K562 (cell line): ENCODE data around the gene NCOA3. TPM values are rescaled to one million over a fixed set of nuclear protein-coding genes. Genes with fewer than 3 reads are reported as not detected.
A peak's percentile ranks its signal among the peaks of the same experiment; 100 is the strongest.

ENCODE experiments used
- ATF1 ChIP-seq, 2 experiments: fragments of 450-650 bp in 1 of 2; IDR thresholded peaks; 2 replicates each; pipeline ENCODE4 v1.6.1; 2016; ENCODE audit warnings: missing compliant biosample characterization in 1 of 2, missing genetic modification characterization in 1 of 2
- BRD4 ChIP-seq: fragments of 200-600 bp; sonication (generic); IDR thresholded peaks from 2 replicates; pipeline ENCODE4 v1.6.1; 2017; ENCODE audit warnings: inconsistent platforms
- CCNT2 ChIP-seq: IDR thresholded peaks from 2 replicates; pipeline ENCODE4 v1.6.1; 2011; ENCODE audit warnings: borderline replicate concordance, low read depth, mild to moderate bottlenecking, moderate library complexity, mixed read lengths, low read length; ENCODE audit not compliant: insufficient read length; ENCODE audit errors: extremely low read depth
- CGGBP1 ChIP-seq: fragments of 250-450 bp; sonication (Bioruptor Pico); IDR thresholded peaks from 2 replicates; pipeline ENCODE4 v1.9.0; 2021; ENCODE audit warnings: mild to moderate bottlenecking
- GTF3C2 ChIP-seq: IDR thresholded peaks from 3 replicates; pipeline ENCODE4 v1.6.1; 2011; ENCODE audit warnings: borderline replicate concordance, mild to moderate bottlenecking, moderate library complexity; ENCODE audit not compliant: insufficient read length; ENCODE audit errors: extremely low read depth
- HNRNPUL1 ChIP-seq: fragments of 200-400 bp; formaldehyde crosslinking; IDR thresholded peaks from 2 replicates; pipeline ENCODE4 v1.6.1; 2017; ENCODE audit warnings: low read length
- JUND ChIP-seq, 2 experiments: IDR thresholded peaks; 2 replicates in 1 of 2; 3 replicates in 1 of 2; pipeline ENCODE4 v1.6.1; 2011; ENCODE audit warnings: borderline replicate concordance in 2 of 2, low read depth in 2 of 2, low read length in 2 of 2, improper control_type of control experiment in 1 of 2, missing biosample characterization in 1 of 2, missing genetic modification characterization in 1 of 2, missing genetic modification reagents in 1 of 2
- KDM1A ChIP-seq, 2 experiments: fragments of 450-650 bp; IDR thresholded peaks; 2 replicates each; pipeline ENCODE4 v1.6.1; 2016; ENCODE audit warnings: mild to moderate bottlenecking in 2 of 2
- MITF ChIP-seq: IDR thresholded peaks from 2 replicates; pipeline ENCODE4 v1.6.1; 2014; ENCODE audit warnings: antibody characterized with exemption
- MYNN ChIP-seq, 2 experiments: sonication (generic); formaldehyde crosslinking in 1 of 2; IDR thresholded peaks; 2 replicates each; pipeline versions ENCODE4 v1.5.0 to v1.6.1; 2016 to 2020; ENCODE audit warnings: antibody characterized with exemption in 1 of 2, missing genetic modification reagents in 1 of 2
- NCOA6 ChIP-seq: fragments of 450-650 bp; IDR thresholded peaks from 2 replicates; pipeline ENCODE4 v1.6.1; 2017; ENCODE audit warnings: mild to moderate bottlenecking
- NFIC ChIP-seq: fragments of 450-650 bp; IDR thresholded peaks from 2 replicates; pipeline ENCODE4 v1.6.1; 2017; ENCODE audit warnings: mild to moderate bottlenecking, inconsistent platforms
- RFX7 ChIP-seq: fragments of 250-450 bp; sonication (Bioruptor Pico); IDR thresholded peaks from 2 replicates; pipeline ENCODE4 v1.5.1; 2021; ENCODE audit warnings: mild to moderate bottlenecking
- SIN3A ChIP-seq, 2 experiments: fragments of 150-350 bp in 1 of 2; IDR thresholded peaks; 2 replicates each; pipeline ENCODE4 v1.6.1; 2011 to 2016; ENCODE audit warnings: borderline replicate concordance in 2 of 2, low read depth in 2 of 2, low read length in 2 of 2, mild to moderate bottlenecking in 2 of 2, moderate library complexity in 2 of 2; ENCODE audit not compliant: control insufficient read depth in 1 of 2
- SMAD4 ChIP-seq: fragments of 250-450 bp; sonication (Bioruptor Pico); conservative IDR thresholded peaks from 2 replicates; pipeline ENCODE4 v1.8.0; 2021; ENCODE audit warnings: inconsistent platforms, mild to moderate bottlenecking, moderate library complexity
- TBP ChIP-seq: optimal IDR thresholded peaks from 2 replicates; pipeline ENCODE3; 2011; ENCODE audit warnings: low read depth, low read length, improper control_type of control experiment
- YY1 ChIP-seq, 3 experiments: IDR thresholded peaks; 2 replicates each; pipeline ENCODE4 v1.6.1; 2011; ENCODE audit warnings: low read length in 2 of 3, mild to moderate bottlenecking in 2 of 3, moderate library complexity in 2 of 3, borderline replicate concordance in 1 of 3, control low read depth in 1 of 3, low read depth in 1 of 3; ENCODE audit not compliant: insufficient read depth in 3 of 3, insufficient replicate concordance in 2 of 3, control insufficient read depth in 1 of 3, insufficient read length in 1 of 3; ENCODE audit errors: extremely low read depth in 1 of 3
- ZBTB9 ChIP-seq: fragments of 450-650 bp; formaldehyde crosslinking; IDR thresholded peaks from 2 replicates; pipeline ENCODE4 v1.4.0; 2020; ENCODE audit warnings: mild to moderate bottlenecking, moderate library complexity
- ZC3H4 ChIP-seq: sonication (generic); formaldehyde crosslinking; IDR thresholded peaks from 2 replicates; pipeline ENCODE4 v1.9.0; 2021; ENCODE audit warnings: missing genetic modification reagents, borderline replicate concordance
- ZNF436 ChIP-seq: fragments of 250-450, 450-650 bp; sonication (Bioruptor Pico); formaldehyde crosslinking; IDR thresholded peaks from 2 replicates; pipeline ENCODE4 v1.7.0; 2020; ENCODE audit warnings: mild to moderate bottlenecking
- ZNF507 ChIP-seq: conservative IDR thresholded peaks from 2 replicates; pipeline ENCODE4 v1.6.1; 2017; ENCODE audit warnings: missing genetic modification characterization, missing compliant biosample characterization
- polyA plus RNA-seq, 8 experiments: library from polyadenylated mRNA; depleted of rRNA in 4 of 8; stranded (reverse) in 5 of 8; unstranded in 3 of 8; fragments of >200 nt; fragmentation: Nextera tagmentation in 2 of 8; fragmentation: Illumina TruSeq in 1 of 8; extraction: Ambion mirVana in 2 of 8; extraction: Trizol in 1 of 8; gene quantifications; 2 replicates each; pipeline versions ENCODE4 v1.2.1 to v1.2.3, GENCODE V29; 2011 to 2014; ENCODE audit warnings: inconsistent platforms in 1 of 8, missing spikeins in 1 of 8
- total RNA-seq, 7 experiments: library from RNA; depleted of rRNA in 6 of 7; stranded (reverse); fragments of >200 nt in 6 of 7; fragmentation: Illumina TruSeq in 2 of 7; extraction: Trizol in 2 of 7; gene quantifications; 2 replicates each; pipeline versions ENCODE4 v1.2.1 to v1.2.3, GENCODE V29; 2011 to 2021; ENCODE audit warnings: low replicate concordance in 1 of 7

NCOA3 gene
- total and polyA plus RNA-seq, 9 of the 15 experiments (the other 6 are each of a cell fraction or from before 2014, with no cell fraction given) = 3.2 to 24.3 (median 14.4) TPM

GRCh38 chr20:47606983-47607613 lies 105.4 kb downstream of the NCOA3 start (continued):
- TF ChIP-seq NFIC (no peak), KDM1A (IDR thresholded peaks at IDR 0.05) (0 out of 4 replicates have a peak, but pooled peaks of 1 of the 2 experiments have one; percentile 25), TBP (no peak), ZNF436 (CRISPR knock-in tag) (no peak), YY1 (IDR thresholded peaks at IDR 0.05; ENCODE audit: borderline replicate concordance in 1 of 3, control insufficient read depth in 1 of 3, extremely low read depth in 1 of 3, insufficient read depth in 3 of 3, insufficient read length in 1 of 3, insufficient replicate concordance in 2 of 3, low read depth in 1 of 3, low read length in 2 of 3) (no peak), ZC3H4 (CRISPR knock-in tag) (no peak), SIN3A (IDR thresholded peaks at IDR 0.05; ENCODE audit: borderline replicate concordance in 2 of 2, control insufficient read depth in 1 of 2, low read depth in 2 of 2, low read length in 2 of 2) (no peak), ATF1 (CRISPR knock-in tag; IDR thresholded peaks at IDR 0.05) (no peak), ATF1 (tag; IDR thresholded peaks at IDR 0.05) (no peak), ZBTB9 (CRISPR knock-in tag) (no peak), HNRNPUL1 (no peak), RFX7 (CRISPR knock-in tag) (no peak), NCOA6 (no peak), GTF3C2 (no peak), MYNN (IDR thresholded peaks at IDR 0.05) (no peak), MYNN (CRISPR knock-in tag; IDR thresholded peaks at IDR 0.05) (no peak), BRD4 (peak; percentile 84; the same call in 1 of the 2 replicates), CCNT2 (no peak), ZNF507 (tag) (no peak), SMAD4 (0 out of 2 replicates have a peak, but pooled peaks have one; percentile 31), CGGBP1 (CRISPR knock-in tag) (no peak), JUND (IDR thresholded peaks at IDR 0.05; ENCODE audit: borderline replicate concordance, low read depth, low read length) (peak; percentile 96), JUND (tag; IDR thresholded peaks at IDR 0.05; ENCODE audit: borderline replicate concordance, low read depth, low read length) (peak; percentile 97), MITF (no peak)
